Measurements from ENCODE around the gene COL1A1.
A peak's percentile ranks its signal among the peaks of the same experiment; 100 is the strongest.

The COL1A1 gene

GRCh38 chr17:50170662-50171370 lies 30.6 kb downstream of the COL1A1 start:
- no peak for DNase-seq

GRCh38 chr17:50169881-50170459 lies 31.5 kb downstream of the COL1A1 start:
- no peak for DNase-seq

GRCh38 chr17:50169121-50169764 lies 32.2 kb downstream of the COL1A1 start:
- no peak for DNase-seq

- DNase-seq = no peak
Measured at GRCh38 chr17:50168319-50168718, 33.1 kb downstream of the COL1A1 start.

- no peak for DNase-seq
Measured at GRCh38 chr17:50167371-50167770, 34.1 kb downstream of the COL1A1 start.

- no peak for DNase-seq
Measured at GRCh38 chr17:50166518-50167181, 34.8 kb downstream of the COL1A1 start.

- DNase-seq = no peak
Measured at GRCh38 chr17:50165867-50166517, 35.4 kb downstream of the COL1A1 start, which contains the start of gene SGCA. SGCA (plus strand) TSS chr17:50166005; CDS start chr17:50166041, 36 bp downstream.

GRCh38 chr17:50165466-50165865 lies 36.0 kb downstream of the COL1A1 start:
- DNase-seq = no peak

GRCh38 chr17:50165066-50165465 lies 36.4 kb downstream of the COL1A1 start:
- no peak for DNase-seq

GRCh38 chr17:50164697-50164988 lies 36.8 kb downstream of the COL1A1 start:
- DNase-seq = no peak

- DNase-seq = no peak
Measured at GRCh38 chr17:50163843-50164696, 37.4 kb downstream of the COL1A1 start.

- DNase-seq = no peak
Measured at GRCh38 chr17:50162466-50163254, 38.8 kb downstream of the COL1A1 start.

GRCh38 chr17:50161911-50162288 lies 39.5 kb downstream of the COL1A1 start:
- DNase-seq = no peak

- peak; percentile 60 for DNase-seq
Measured at GRCh38 chr17:50161023-50161910, 40.2 kb downstream of the COL1A1 start.

- no peak for DNase-seq
Measured at GRCh38 chr17:50157891-50158290, 43.5 kb downstream of the COL1A1 start.

GRCh38 chr17:50155115-50155819 lies 46.2 kb downstream of the COL1A1 start:
- no peak for DNase-seq

GRCh38 chr17:50154604-50155003 lies 46.8 kb downstream of the COL1A1 start:
- no peak for DNase-seq

- DNase-seq = no peak
Measured at GRCh38 chr17:50153650-50154575, 47.5 kb downstream of the COL1A1 start.

- no peak for DNase-seq
Measured at GRCh38 chr17:50152736-50153135, 48.7 kb downstream of the COL1A1 start.

Measured in NCI-H187 treated with DMSO at 0.1 percent for 48 hours (cell line).